Amniotic epithelial cell (primary cell): ENCODE measurements around the gene UQCR10.

Source experiments
- DNase-seq: peaks from one replicate; pipeline ENCODE4 v3.0.0-alpha.2; 2010; ENCODE audit warnings: low read depth

Gene UQCR10

DNA sequence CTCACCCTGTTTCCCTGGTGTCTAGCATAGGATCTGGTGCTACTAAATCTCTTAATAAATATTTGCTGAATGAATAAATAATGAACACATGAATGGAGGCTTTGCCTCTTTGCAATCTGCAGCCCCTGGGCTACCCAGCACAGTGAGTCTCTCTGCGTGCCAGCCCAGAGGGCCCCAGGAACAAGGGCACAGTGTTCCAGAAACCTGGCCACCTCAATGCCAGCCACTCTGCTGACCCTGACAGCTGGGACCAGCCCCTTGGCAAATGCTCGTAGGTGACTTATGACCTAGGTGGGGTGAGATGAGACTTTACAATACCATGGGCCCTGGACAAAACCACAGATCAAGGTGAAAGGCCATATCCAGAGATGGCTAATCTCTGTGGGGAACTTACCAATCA lies 31.6 kb downstream of the UQCR10 start:
- no peak for DNase-seq

GRCh38 chr22:29799217-29799680 lies 32.1 kb downstream of the UQCR10 start:
- DNase-seq = peak; percentile 97

DNA sequence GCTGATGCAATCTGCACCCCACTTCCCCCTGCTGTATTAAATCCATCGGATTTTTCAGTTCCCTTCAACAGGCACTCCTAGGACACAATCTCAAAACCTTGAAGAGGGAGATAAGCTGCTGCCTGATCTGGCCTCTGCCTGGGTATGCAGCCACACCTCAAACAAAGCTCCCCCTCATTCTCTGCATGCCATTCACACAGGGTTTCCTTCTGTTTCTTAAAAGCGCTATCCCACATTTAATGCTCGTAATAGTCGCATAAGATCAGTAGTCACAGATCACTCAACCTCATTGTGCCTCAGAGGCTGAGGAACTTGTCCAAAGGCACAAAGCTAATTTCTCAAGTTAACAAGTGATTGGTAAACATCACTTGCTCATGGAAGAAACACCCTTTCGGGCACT lies 34.0 kb downstream of the UQCR10 start:
- DNase-seq = peak; percentile 89

- no peak for DNase-seq
Measured at GRCh38 chr22:29801796-29802195, 34.6 kb downstream of the UQCR10 start.

GRCh38 chr22:29803190-29803589 lies 36.0 kb downstream of the UQCR10 start:
- no peak for DNase-seq

- DNase-seq = no peak
Measured at GRCh38 chr22:29804985-29805384, 37.8 kb downstream of the UQCR10 start.

- no peak for DNase-seq
Measured at GRCh38 chr22:29806196-29806595, 39.0 kb downstream of the UQCR10 start.

DNA sequence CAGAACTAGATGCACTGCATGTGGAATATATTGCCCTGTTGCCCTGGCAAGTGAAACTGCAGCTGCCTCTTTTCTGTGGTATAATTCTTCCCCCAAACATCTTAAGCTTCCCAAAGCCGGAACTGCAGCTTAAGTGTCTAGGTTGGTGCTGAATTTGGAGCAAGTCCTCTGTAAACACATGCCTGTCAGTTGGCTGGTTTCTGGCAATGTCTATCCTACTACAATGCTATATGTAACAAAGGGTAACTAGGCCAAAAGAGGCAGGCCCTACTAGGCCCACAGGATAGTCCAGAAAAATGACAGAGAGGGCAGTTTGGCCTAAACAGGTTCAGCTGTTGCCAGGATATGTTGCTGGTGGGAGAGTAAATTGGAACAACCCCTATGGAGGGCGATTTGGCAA lies 43.0 kb downstream of the UQCR10 start:
- no peak for DNase-seq

DNA sequence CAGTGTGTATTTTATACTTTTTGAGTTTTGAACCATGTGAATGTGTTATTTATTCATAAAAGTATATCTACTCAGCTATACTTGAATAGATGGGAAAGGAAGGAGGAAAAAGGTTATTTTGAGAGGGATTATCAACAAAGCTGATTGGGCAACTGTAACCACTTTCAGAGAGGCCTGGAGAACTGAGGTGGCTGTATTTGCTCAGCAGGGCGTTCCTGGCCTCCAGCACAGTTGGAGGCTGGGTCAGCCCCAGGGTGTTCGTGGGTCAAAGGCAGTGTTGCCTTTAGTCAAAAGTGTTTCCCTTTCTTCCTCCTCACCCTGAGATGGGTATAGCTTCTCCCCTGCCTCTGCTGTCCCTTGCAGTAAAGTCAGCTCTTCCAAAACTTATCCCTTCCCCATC lies 44.2 kb downstream of the UQCR10 start:
- no peak for DNase-seq

DNA sequence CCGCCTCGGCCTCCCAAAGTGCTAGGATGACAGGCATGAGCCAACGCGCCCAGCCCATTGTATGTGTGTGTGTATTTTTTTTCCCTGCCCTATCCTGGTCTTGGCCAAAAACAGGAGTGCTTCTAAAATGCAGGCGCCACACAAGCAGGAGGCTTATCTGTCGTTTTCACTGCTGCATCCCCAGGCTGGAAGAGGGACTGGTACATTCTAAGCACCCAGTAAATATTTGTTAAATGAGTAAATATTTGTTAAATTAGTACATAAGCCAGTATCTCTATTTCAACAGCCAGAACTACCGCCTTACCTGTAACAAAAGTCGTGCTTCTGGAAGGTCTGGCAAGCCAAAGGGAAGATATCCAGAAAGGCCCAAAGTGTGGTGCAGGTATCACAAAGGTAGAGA lies 46.0 kb downstream of the UQCR10 start:
- no peak for DNase-seq

DNA sequence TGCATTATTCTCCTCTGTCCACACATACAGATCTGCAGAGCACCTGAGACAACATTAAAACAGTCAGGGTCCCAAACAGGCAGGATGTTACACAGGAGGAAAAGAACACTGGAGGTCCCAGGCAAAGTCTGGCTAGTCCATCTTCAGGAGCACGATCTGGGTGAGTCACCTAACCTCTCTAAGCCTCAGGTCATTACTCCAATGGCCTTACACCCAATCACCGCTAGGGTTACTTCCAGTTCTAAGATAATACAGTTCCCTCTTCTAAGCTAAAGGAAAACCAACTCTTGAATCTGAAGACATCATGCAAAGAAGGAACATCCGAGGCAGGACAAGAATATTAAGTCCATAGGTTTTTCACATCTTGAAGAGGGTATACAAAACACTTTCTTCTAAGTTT lies 46.4 kb downstream of the UQCR10 start:
- DNase-seq = peak; percentile 79

DNA sequence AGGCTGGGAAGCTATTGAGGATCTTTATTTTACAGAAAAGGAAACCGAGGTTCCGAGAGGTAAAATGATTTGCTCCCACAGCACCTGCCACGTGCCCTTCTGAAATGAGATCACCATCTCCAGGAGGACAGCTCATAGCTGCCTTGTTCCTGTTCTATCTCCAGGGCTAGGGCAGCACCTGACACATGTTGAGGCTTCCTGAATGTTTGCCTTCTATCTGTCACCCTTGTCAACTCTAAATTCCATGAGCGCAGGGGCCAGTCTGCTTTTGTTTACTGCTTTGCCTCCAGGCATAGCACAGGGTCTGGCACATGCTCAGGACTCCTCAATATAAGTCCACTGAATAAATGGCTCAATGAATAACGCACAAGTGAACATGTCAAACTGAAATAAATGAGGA lies 46.8 kb downstream of the UQCR10 start:
- DNase-seq = no peak

GRCh38 chr22:29815580-29815979 lies 48.4 kb downstream of the UQCR10 start:
- DNase-seq = no peak

GRCh38 chr22:29816128-29816527 lies 49.0 kb downstream of the UQCR10 start:
- no peak for DNase-seq

GRCh38 chr22:29816539-29816938 lies 49.4 kb downstream of the UQCR10 start:
- no peak for DNase-seq

DNA sequence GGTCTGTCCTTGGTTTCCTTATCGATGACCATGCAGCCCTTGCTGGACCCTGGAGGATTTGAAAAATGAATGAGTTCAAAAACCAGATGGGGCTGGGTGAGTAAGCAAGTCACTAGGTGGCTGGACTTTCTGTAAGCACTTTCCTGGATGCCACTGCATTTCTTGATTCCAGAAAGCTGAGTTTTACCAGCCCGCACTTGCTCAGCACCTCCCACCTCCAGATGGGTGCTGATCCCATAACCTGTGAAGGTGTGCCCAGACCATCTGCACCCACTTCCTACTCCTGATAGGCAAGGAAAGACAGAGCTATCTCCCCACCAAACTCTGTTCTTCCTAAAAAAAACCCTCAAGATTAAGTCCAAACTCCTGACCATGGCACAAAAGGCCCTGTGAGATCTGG lies 49.8 kb downstream of the UQCR10 start:
- no peak for DNase-seq

GRCh38 chr22:29817724-29818123 lies 50.6 kb downstream of the UQCR10 start:
- DNase-seq = no peak

DNA sequence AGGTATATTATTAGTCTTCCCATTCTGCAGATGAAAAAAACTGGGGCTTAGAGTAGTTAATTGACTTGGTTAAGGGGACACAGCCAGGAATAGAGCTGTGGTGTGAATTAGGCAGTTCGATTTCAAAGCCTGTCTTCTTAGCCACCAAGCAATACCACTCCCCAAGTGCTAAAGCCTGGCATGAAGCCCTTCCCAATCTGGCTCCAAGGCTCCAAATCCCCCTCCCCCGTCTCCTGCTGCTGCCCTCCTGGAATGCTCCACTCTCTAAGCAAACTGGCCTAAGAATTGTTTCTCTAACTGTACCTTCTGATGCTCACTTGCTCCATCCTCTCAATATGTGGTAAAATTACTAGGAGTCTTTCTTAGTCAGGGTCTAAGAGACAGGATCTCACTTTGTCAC lies 52.3 kb downstream of the UQCR10 start:
- no peak for DNase-seq
